ENCODE results near the gene ACLY.
A peak's percentile ranks its signal among the peaks of the same experiment; 100 is the strongest.

The ACLY gene

GRCh38 chr17:41918314-41919164, at the start of gene ACLY:
Gene ACLY (minus strand): TSS chr17:41918951. CDS start chr17:41913873, 5,078 bp downstream.
- H3K9me3 Mint-ChIP-seq = no peaks in the 10 kb centered on the region
- peaks cover 27 to 50% of the 10 kb centered on the region in 2 donors for H3K4me1 Mint-ChIP-seq
- H3K27me3 Mint-ChIP-seq = no peaks in the 10 kb centered on the region
- peak within 1 kb of the TSS; percentile 98 for H3K27ac Mint-ChIP-seq
- DNase-seq = peak; percentile 97
- peaks cover 8 to 19% of the 10 kb centered on the region in 2 donors for H3K36me3 Mint-ChIP-seq
- peak; percentile 97 to 98 for ATAC-seq (replicated peaks)
- peak within 1 kb of the TSS; percentile 97 to 98 for H3K4me3 Mint-ChIP-seq

- H3K36me3 Mint-ChIP-seq = peaks cover 17 to 26% of the 10 kb centered on the region in 2 donors
- peak overlapping the region; percentile 77 to 81 for H3K4me3 Mint-ChIP-seq
- H3K9me3 Mint-ChIP-seq = no peaks in the 10 kb centered on the region
- H3K4me1 Mint-ChIP-seq = peaks cover 27 to 64% of the 10 kb centered on the region in 2 donors
- DNase-seq (no peak), ATAC-seq (replicated peaks) (no peak)
- H3K27ac Mint-ChIP-seq = peak overlapping the region; percentile 42
- no peaks in the 10 kb centered on the region for H3K27me3 Mint-ChIP-seq
These were observed 49.3 kb upstream of the ACLY start for GRCh38 chr17:41967921-41968578.

- Mint-ChIP-seq H3K9me3 (no peaks in the 10 kb centered on the region), H3K4me1 (peaks cover 20 to 61% of the 10 kb centered on the region in 2 donors), H3K4me3 (peak overlapping the region; percentile 77 to 81), H3K27ac (peak overlapping the region; percentile 86), H3K36me3 (peaks cover 14 to 22% of the 10 kb centered on the region in 2 donors), H3K27me3 (no peaks in the 10 kb centered on the region)
- ATAC-seq (replicated peaks) (peak in 1 of 2 donors; percentile 8), DNase-seq (peak; percentile 11)
These were observed 48.6 kb upstream of the ACLY start for GRCh38 chr17:41967141-41967920.

- H3K27ac Mint-ChIP-seq = peak within 1 kb of the TSS; percentile 88
- ATAC-seq (replicated peaks) (peak; percentile 84 to 87), DNase-seq (peak; percentile 85)
- H3K4me3 Mint-ChIP-seq = peak within 1 kb of the TSS; percentile 77 to 89
- peaks cover 19 to 54% of the 10 kb centered on the region in 2 donors for H3K4me1 Mint-ChIP-seq
- H3K9me3 Mint-ChIP-seq = no peaks in the 10 kb centered on the region
- no peaks in the 10 kb centered on the region for H3K27me3 Mint-ChIP-seq
- H3K36me3 Mint-ChIP-seq = peaks cover 13 to 19% of the 10 kb centered on the region in 2 donors
These were observed 47.9 kb upstream of the ACLY start, which contains the start of gene CNP for GRCh38 chr17:41966463-41967140. Gene CNP (plus strand): TSS chr17:41966795. CDS start chr17:41966885, 90 bp downstream.

GRCh38 chr17:41965694-41966462, 47.1 kb upstream of the ACLY start:
- Mint-ChIP-seq H3K4me1 (peaks cover 16 to 48% of the 10 kb centered on the region in 2 donors), H3K9me3 (no peaks in the 10 kb centered on the region), H3K27me3 (no peaks in the 10 kb centered on the region), H3K27ac (peak overlapping the region; percentile 88), H3K36me3 (peaks cover 13 to 15% of the 10 kb centered on the region in 2 donors), H3K4me3 (peak overlapping the region; percentile 77 to 89)
- peak; percentile 61 for DNase-seq
- ATAC-seq (replicated peaks) = peak; percentile 56 to 71

GRCh38 chr17:41962768-41963434, 44.1 kb upstream of the ACLY start:
- ATAC-seq (replicated peaks) = peak; percentile 28 to 36
- H3K36me3 Mint-ChIP-seq = peaks cover under 1% of the 10 kb centered on the region in 2 donors
- H3K4me3 Mint-ChIP-seq = no peak overlapping the region
- DNase-seq = peak; percentile 65
- H3K4me1 Mint-ChIP-seq = peaks cover 11 to 31% of the 10 kb centered on the region in 2 donors
- H3K27me3 Mint-ChIP-seq = no peaks in the 10 kb centered on the region
- no peaks in the 10 kb centered on the region for H3K9me3 Mint-ChIP-seq
- peak overlapping the region; percentile 47 for H3K27ac Mint-ChIP-seq

GRCh38 chr17:41962111-41962510, 43.4 kb upstream of the ACLY start:
- Mint-ChIP-seq H3K4me1 (peaks cover 10 to 23% of the 10 kb centered on the region in 2 donors), H3K9me3 (no peaks in the 10 kb centered on the region), H3K36me3 (no peaks in the 10 kb centered on the region), H3K27ac (no peak overlapping the region), H3K27me3 (no peaks in the 10 kb centered on the region), H3K4me3 (no peak overlapping the region)
- DNase-seq = no peak
- no peak for ATAC-seq (replicated peaks)

GRCh38 chr17:41959336-41960095, 40.8 kb upstream of the ACLY start:
- H3K4me1 Mint-ChIP-seq = peaks cover 0 to 10% of the 10 kb centered on the region in 2 donors
- DNase-seq (no peak), ATAC-seq (replicated peaks) (no peak)
- no peaks in the 10 kb centered on the region for H3K36me3 Mint-ChIP-seq
- H3K27me3 Mint-ChIP-seq = no peaks in the 10 kb centered on the region
- H3K9me3 Mint-ChIP-seq = no peaks in the 10 kb centered on the region
- H3K4me3 Mint-ChIP-seq = no peak overlapping the region
- no peak overlapping the region for H3K27ac Mint-ChIP-seq

GRCh38 chr17:41959030-41959335, 40.2 kb upstream of the ACLY start:
- no peaks in the 10 kb centered on the region for H3K36me3 Mint-ChIP-seq
- DNase-seq (no peak), ATAC-seq (replicated peaks) (no peak)
- H3K4me3 Mint-ChIP-seq = no peak overlapping the region
- no peak overlapping the region for H3K27ac Mint-ChIP-seq
- no peaks in the 10 kb centered on the region for H3K9me3 Mint-ChIP-seq
- H3K27me3 Mint-ChIP-seq = no peaks in the 10 kb centered on the region
- peaks cover 0 to 10% of the 10 kb centered on the region in 2 donors for H3K4me1 Mint-ChIP-seq

- H3K9me3 Mint-ChIP-seq = no peaks in the 10 kb centered on the region
- no peaks in the 10 kb centered on the region for H3K27me3 Mint-ChIP-seq
- H3K36me3 Mint-ChIP-seq = no peaks in the 10 kb centered on the region
- H3K4me1 Mint-ChIP-seq = peaks cover 0 to 4% of the 10 kb centered on the region in 2 donors
- DNase-seq (no peak), ATAC-seq (replicated peaks) (no peak)
- H3K4me3 Mint-ChIP-seq = no peak overlapping the region
- no peak overlapping the region for H3K27ac Mint-ChIP-seq
These were observed 39.2 kb upstream of the ACLY start for GRCh38 chr17:41957869-41958439.

GRCh38 chr17:41957031-41957868, 38.5 kb upstream of the ACLY start:
- H3K27me3 Mint-ChIP-seq = no peaks in the 10 kb centered on the region
- DNase-seq = no peak
- H3K36me3 Mint-ChIP-seq = no peaks in the 10 kb centered on the region
- H3K9me3 Mint-ChIP-seq = no peaks in the 10 kb centered on the region
- no peak for ATAC-seq (replicated peaks)
- H3K4me1 Mint-ChIP-seq = no peaks in the 10 kb centered on the region
- no peak overlapping the region for H3K4me3 Mint-ChIP-seq
- no peak overlapping the region for H3K27ac Mint-ChIP-seq

All from stimulated activated naive B cell treated with anti-CD40 and anti-IgM and Interleukin-4, amounts not matched to agents 10 μg/mL and 1 μg/mL and 100 μg/mL, for 72 hours (primary cell).